ENCODE data around the gene AXIN2. TPM values are rescaled to one million over a fixed set of nuclear protein-coding genes. Genes with fewer than 3 reads are reported as not detected.

The AXIN2 gene
- total RNA-seq, 1 donor from 2014 or later: under 0.01 TPM

DNA sequence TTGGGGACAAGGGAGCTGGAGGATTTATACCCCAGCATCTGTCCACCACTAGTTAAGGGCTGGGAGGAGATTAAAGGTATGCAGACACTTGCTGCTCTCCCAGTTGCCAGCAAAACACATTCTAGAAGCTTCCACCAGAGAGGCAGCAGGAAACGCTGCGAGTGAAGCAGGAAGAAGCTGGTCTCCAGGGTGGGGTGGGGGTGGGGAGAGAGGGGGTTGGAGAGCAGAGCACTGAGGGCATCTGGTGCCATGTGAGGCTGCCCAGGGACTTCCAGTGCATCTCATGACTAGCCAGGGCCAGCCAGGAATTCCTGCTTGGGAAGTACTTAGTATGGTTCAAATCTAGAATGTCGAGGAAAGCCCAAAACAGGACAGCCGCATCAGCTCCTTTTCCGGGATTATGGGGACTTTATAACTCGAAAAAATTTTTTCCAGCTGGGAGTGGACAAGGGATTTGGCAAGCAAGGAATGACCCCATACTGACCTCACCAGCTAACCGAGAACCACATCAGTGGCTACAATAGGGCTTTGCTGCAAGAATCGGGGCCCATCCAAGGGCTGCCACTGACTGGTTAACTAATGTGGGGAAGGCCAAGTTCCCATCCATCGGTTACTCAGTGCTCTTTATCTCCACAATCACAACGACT, 26.2 kb upstream of the AXIN2 start:
- Histone ChIP-seq H3K27me3 (ENCODE audit: control insufficient read depth, insufficient read depth, low read length) (no peaks in the 10 kb centered on the region), H3K36me3 (ENCODE audit: control insufficient read depth, insufficient read depth, low read length) (no peaks in the 10 kb centered on the region), H3K4me3 (ENCODE audit: low read depth, low read length) (no peak overlapping the region)
- FAIRE-seq (no peak), DNase-seq (ENCODE audit: low read depth) (no peak)
- TF ChIP-seq, protein P1, sequence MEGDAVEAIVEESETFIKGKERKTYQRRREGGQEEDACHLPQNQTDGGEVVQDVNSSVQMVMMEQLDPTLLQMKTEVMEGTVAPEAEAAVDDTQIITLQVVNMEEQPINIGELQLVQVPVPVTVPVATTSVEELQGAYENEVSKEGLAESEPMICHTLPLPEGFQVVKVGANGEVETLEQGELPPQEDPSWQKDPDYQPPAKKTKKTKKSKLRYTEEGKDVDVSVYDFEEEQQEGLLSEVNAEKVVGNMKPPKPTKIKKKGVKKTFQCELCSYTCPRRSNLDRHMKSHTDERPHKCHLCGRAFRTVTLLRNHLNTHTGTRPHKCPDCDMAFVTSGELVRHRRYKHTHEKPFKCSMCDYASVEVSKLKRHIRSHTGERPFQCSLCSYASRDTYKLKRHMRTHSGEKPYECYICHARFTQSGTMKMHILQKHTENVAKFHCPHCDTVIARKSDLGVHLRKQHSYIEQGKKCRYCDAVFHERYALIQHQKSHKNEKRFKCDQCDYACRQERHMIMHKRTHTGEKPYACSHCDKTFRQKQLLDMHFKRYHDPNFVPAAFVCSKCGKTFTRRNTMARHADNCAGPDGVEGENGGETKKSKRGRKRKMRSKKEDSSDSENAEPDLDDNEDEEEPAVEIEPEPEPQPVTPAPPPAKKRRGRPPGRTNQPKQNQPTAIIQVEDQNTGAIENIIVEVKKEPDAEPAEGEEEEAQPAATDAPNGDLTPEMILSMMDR (IDR thresholded peaks at IDR 0.05; ENCODE audit: insufficient read depth, low read length, severe bottlenecking): no peak

DNA sequence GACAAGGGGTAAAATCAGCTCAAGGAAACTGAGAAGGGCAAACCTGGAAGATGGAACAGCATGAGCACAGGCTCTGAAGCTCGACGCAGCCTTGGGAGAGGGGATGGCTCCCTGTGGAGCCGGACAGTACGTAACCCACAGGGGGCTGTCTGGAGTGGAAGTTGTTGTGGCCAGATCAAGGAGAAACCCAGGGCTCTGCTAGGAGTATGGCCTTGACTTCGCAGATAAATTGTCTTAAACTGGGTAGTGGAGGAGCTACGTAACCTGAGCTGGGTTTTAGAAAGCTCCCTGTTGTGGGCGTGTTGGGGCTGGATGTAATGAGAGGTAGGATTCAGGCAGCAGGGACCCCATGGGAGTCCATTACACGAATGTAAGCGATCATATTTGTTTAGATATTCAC, 25.5 kb upstream of the AXIN2 start:
- no peak overlapping the region for H3K4me3 ChIP-seq (ENCODE audit: low read depth, low read length)
- DNase-seq (ENCODE audit: low read depth) (no peak), FAIRE-seq (no peak)
- TF ChIP-seq, protein P1 (IDR thresholded peaks at IDR 0.05; ENCODE audit: insufficient read depth, low read length, severe bottlenecking): no peak
- no peaks in the 10 kb centered on the region for H3K36me3 ChIP-seq (ENCODE audit: control insufficient read depth, insufficient read depth, low read length)
- H3K27me3 ChIP-seq (ENCODE audit: control insufficient read depth, insufficient read depth, low read length): no peaks in the 10 kb centered on the region

DNA sequence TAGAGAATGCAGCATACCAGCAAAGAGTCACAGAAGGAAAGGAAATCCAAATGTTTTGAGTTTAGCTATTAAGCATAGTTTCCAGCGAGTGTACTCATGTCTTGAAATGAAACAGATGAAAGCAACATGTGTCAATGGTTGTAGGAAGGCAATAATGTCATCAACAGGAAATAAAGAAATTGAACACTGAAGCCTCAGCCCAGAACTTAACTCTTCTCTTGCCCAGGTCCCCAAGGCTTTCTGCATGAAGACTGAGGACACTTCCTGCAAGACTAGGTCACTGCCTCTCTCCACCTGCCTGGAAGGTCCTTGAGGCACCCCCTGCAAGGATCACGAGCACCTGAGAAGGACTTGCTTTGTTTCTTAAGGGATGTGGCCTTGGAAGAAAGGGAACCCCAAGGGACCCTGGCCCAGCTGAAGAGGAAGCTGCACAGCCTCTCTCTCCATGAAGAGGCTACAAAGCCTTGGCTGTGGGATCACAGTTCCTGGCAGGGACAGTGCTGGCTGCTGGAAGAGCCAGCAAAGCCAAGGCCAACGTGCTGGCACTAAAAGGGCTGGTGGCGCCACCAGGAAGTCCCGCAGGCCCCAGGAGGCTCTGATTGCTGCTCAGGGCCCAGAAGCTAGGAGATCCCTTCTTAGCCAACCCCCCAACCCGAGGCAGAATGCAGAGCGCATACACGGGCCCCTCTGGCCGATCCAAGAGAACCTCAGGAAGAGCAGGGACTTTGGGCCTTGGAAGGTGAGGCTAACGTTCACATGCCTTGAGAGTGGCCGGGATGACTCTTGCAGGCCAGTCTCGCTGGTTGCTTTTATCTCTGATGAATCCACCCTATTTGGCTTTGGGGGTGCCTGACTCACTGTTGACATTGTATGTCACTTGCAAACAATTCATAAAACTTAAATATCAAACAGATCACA, 23.4 kb upstream of the AXIN2 start:
- TF ChIP-seq, protein P1 (IDR thresholded peaks at IDR 0.05; ENCODE audit: insufficient read depth, low read length, severe bottlenecking): no peak
- no peak for FAIRE-seq
- no peaks in the 10 kb centered on the region for H3K27me3 ChIP-seq (ENCODE audit: control insufficient read depth, insufficient read depth, low read length)

DNA sequence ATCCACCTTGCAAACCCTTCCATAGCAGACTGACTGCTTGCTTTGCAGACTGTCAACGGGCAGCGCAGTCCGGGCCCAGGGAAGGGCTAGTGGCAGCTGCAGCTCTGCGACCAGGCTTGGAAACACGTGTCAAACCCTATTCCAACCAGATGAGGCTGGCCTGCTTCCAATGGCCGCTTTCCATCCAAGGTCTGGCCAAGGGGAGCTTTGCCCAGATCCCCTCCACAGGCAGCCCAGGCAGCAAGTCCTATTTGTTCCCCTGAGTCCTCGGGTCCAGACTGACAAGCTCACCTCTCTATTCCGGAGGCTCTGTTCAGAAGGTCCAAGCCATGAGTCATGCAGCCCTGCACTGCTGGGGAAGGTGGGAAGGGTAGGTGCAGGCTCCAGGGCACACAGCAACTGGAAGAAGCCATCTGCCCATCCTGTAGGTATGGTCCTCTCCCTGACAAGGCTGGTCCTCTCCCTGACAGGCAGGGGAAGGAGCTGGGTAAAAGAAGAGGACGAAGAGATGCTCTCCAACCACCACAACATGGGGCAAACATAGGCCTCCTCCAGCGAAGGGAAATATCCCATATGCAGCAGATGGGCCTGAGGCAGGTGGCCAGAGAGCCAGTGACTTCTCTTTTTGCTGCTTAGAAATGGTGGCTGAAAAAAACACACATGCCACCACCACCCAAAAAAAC, 22.6 kb upstream of the AXIN2 start:
- DNase-seq (ENCODE audit: low read depth) (no peak), FAIRE-seq (no peak)
- Histone ChIP-seq H3K27me3 (ENCODE audit: control insufficient read depth, insufficient read depth, low read length) (no peaks in the 10 kb centered on the region), H3K4me3 (ENCODE audit: low read depth, low read length) (no peak overlapping the region), H3K36me3 (ENCODE audit: control insufficient read depth, insufficient read depth, low read length) (no peaks in the 10 kb centered on the region)
- TF ChIP-seq, protein P1 (IDR thresholded peaks at IDR 0.05; ENCODE audit: insufficient read depth, low read length, severe bottlenecking): no peak

More for the DNA sequence above, 23.4 kb upstream of the AXIN2 start:
- no peaks in the 10 kb centered on the region for H3K36me3 ChIP-seq (ENCODE audit: control insufficient read depth, insufficient read depth, low read length)
- no peak overlapping the region for H3K4me3 ChIP-seq (ENCODE audit: low read depth, low read length)
- no peak for DNase-seq (ENCODE audit: low read depth)

DNA sequence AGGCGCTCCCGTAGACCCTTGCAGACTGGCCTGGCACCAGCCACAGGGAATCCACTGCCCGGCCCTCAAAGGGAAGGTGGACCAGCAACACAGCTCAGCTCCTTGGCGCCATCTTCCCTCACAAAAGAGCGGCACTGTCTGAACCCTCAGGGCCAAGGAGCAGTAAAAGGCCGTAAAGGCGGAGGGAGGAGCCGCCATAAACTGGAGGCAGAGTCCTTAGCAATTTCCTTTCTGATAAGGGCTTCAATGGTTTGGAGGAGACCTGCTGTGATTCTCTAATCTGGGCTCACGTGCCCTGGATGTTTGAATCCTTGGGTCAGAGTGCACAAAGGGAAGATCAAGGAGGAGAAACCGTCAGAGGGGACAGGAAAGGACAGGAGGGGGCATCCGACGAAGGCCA, 15.5 kb upstream of the AXIN2 start:
- FAIRE-seq (no peak), DNase-seq (ENCODE audit: low read depth) (no peak)
- H3K4me3 ChIP-seq (ENCODE audit: low read depth, low read length): no peak overlapping the region
- TF ChIP-seq, protein P1 (IDR thresholded peaks at IDR 0.05; ENCODE audit: insufficient read depth, low read length, severe bottlenecking): no peak
- no peaks in the 10 kb centered on the region for H3K36me3 ChIP-seq (ENCODE audit: control insufficient read depth, insufficient read depth, low read length)
- no peaks in the 10 kb centered on the region for H3K27me3 ChIP-seq (ENCODE audit: control insufficient read depth, insufficient read depth, low read length)
